Superior temporal gyrus (tissue), 1 donor: ENCODE results near the gene GLDN.
A peak's percentile ranks its signal among the peaks of the same experiment; 100 is the strongest.

Experiments used
- DNase-seq: peaks from one replicate; pipeline ENCODE4 v3.0.0-alpha.2; 2016; ENCODE audit errors: extremely low spot score

Gene GLDN

GRCh38 chr15:51322621-51323296 is 18.7 kb upstream of the GLDN start:
- no peak for DNase-seq

- DNase-seq, result no peak
These were observed 17.7 kb upstream of the GLDN start for GRCh38 chr15:51323749-51324148.

- DNase-seq, result no peak
These were observed 16.3 kb upstream of the GLDN start for GRCh38 chr15:51325167-51325566.

- DNase-seq, result no peak
These were observed 14.4 kb upstream of the GLDN start for GRCh38 chr15:51327081-51327480.

GRCh38 chr15:51328926-51329325 is 12.5 kb upstream of the GLDN start:
- no peak for DNase-seq

GRCh38 chr15:51331141-51331540 is 10.3 kb upstream of the GLDN start:
- DNase-seq, result no peak

GRCh38 chr15:51332206-51333147 is 9.0 kb upstream of the GLDN start:
- peak; percentile 46 for DNase-seq

- no peak for DNase-seq
These were observed 7.9 kb upstream of the GLDN start for GRCh38 chr15:51333571-51333970.

- no peak for DNase-seq
These were observed 7.4 kb upstream of the GLDN start for GRCh38 chr15:51334011-51334451.

- DNase-seq, result no peak
These were observed 6.4 kb upstream of the GLDN start for GRCh38 chr15:51335087-51335486.

GRCh38 chr15:51335538-51336410 is 5.7 kb upstream of the GLDN start:
- peak; percentile 32 for DNase-seq

- DNase-seq, result no peak
These were observed 3.0 kb upstream of the GLDN start, which contains the start of gene CYP19A1 for GRCh38 chr15:51338496-51338895. TSS of gene CYP19A1 (minus strand) at chr15:51338596. CDS start at chr15:51242912, 95,684 bp downstream.

- DNase-seq, result peak; percentile 74
These were observed 958 bp downstream of the GLDN start for GRCh38 chr15:51342227-51342999.

- peak; percentile 63 for DNase-seq
These were observed 2.0 kb downstream of the GLDN start for GRCh38 chr15:51343466-51343865.

GRCh38 chr15:51346136-51346535 is 4.7 kb downstream of the GLDN start:
- peak; percentile 30 for DNase-seq

GRCh38 chr15:51348688-51349087 is 7.2 kb downstream of the GLDN start:
- DNase-seq, result peak; percentile 93

- DNase-seq, result peak; percentile 79
These were observed 7.8 kb downstream of the GLDN start for GRCh38 chr15:51349156-51349844.

- peak; percentile 15 for DNase-seq
These were observed 9.3 kb downstream of the GLDN start for GRCh38 chr15:51350723-51351122.

GRCh38 chr15:51353976-51354375 is 12.5 kb downstream of the GLDN start:
- peak; percentile 17 for DNase-seq

- DNase-seq, result no peak
These were observed 13.6 kb downstream of the GLDN start for GRCh38 chr15:51355096-51355495.
